ENCODE measurements around the gene CDKL1. TPM values are rescaled to one million over a fixed set of nuclear protein-coding genes. Genes with fewer than 3 reads are reported as not detected.

CDKL1 gene
- polyA plus RNA-seq, 1 experiment: 2.5 TPM

DNA sequence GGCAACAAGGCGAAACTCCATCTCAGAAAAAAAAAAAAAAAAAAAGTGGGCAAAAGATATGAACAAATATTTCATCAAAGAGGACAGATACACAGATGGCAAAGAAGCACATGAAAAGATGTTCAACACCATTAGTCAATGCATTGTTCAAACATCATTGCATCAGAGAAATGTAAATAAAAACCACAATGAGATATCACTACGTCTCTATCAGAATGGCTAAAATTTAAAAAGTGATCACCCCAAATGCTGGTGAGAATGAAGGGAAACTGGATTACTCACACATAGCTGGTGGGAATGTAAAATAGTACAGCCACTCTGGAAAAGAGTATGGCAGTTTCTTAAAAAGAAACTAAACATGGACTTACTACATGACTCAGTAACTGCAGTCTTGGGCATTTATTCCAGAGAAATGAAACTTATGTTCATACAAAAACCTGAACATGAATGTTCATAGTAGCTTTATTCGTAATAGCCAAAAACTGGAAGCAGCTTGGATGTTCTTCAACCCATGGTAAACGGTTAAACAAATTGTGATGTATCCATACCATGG, 88.2 kb downstream of the CDKL1 start:
- ChIA-PET CTCF (no interaction called here), POLR2A (no interaction called here)
- TF ChIP-seq, protein P1, sequence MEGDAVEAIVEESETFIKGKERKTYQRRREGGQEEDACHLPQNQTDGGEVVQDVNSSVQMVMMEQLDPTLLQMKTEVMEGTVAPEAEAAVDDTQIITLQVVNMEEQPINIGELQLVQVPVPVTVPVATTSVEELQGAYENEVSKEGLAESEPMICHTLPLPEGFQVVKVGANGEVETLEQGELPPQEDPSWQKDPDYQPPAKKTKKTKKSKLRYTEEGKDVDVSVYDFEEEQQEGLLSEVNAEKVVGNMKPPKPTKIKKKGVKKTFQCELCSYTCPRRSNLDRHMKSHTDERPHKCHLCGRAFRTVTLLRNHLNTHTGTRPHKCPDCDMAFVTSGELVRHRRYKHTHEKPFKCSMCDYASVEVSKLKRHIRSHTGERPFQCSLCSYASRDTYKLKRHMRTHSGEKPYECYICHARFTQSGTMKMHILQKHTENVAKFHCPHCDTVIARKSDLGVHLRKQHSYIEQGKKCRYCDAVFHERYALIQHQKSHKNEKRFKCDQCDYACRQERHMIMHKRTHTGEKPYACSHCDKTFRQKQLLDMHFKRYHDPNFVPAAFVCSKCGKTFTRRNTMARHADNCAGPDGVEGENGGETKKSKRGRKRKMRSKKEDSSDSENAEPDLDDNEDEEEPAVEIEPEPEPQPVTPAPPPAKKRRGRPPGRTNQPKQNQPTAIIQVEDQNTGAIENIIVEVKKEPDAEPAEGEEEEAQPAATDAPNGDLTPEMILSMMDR (IDR thresholded peaks at IDR 0.05; ENCODE audit: insufficient read depth, low read depth, low read length): no peak
- H3K4me3 ChIP-seq (ENCODE audit: low read depth, low read length): no peak overlapping the region
- H3K27me3 ChIP-seq (ENCODE audit: control insufficient read depth, insufficient read depth, low read length): no peaks in the 10 kb centered on the region
- no peaks in the 10 kb centered on the region for H3K36me3 ChIP-seq (ENCODE audit: control insufficient read depth, insufficient read depth, low read length)
- no peak for DNase-seq (ENCODE audit: low read depth)

GRCh38 chr14:50303744-50304471, 92.8 kb downstream of the CDKL1 start:
- ChIA-PET CTCF (no interaction called here), POLR2A (no interaction called here)
- no peak for DNase-seq (ENCODE audit: low read depth)
- Histone ChIP-seq H3K4me3 (ENCODE audit: low read depth, low read length) (no peak overlapping the region), H3K27me3 (ENCODE audit: control insufficient read depth, insufficient read depth, low read length) (no peaks in the 10 kb centered on the region), H3K36me3 (ENCODE audit: control insufficient read depth, insufficient read depth, low read length) (no peaks in the 10 kb centered on the region)
- TF ChIP-seq, protein P1 (IDR thresholded peaks at IDR 0.05; ENCODE audit: insufficient read depth, low read depth, low read length): no peak

- ChIA-PET POLR2A (no interaction called here), CTCF (interaction anchor here (1.9 kb wide), 1 partner anchor 9 kb away, joined by 5 read pairs; the partner anchor contains the start of gene L2HGDH)
- no peak overlapping the region for H3K4me3 ChIP-seq (ENCODE audit: low read depth, low read length)
- no peaks in the 10 kb centered on the region for H3K36me3 ChIP-seq (ENCODE audit: control insufficient read depth, insufficient read depth, low read length)
- no peak for DNase-seq (ENCODE audit: low read depth)
- TF ChIP-seq, protein P1 (IDR thresholded peaks at IDR 0.05; ENCODE audit: insufficient read depth, low read depth, low read length): no peak
- no peaks in the 10 kb centered on the region for H3K27me3 ChIP-seq (ENCODE audit: control insufficient read depth, insufficient read depth, low read length)
Measured at GRCh38 chr14:50301914-50302313, 94.8 kb downstream of the CDKL1 start.

DNA sequence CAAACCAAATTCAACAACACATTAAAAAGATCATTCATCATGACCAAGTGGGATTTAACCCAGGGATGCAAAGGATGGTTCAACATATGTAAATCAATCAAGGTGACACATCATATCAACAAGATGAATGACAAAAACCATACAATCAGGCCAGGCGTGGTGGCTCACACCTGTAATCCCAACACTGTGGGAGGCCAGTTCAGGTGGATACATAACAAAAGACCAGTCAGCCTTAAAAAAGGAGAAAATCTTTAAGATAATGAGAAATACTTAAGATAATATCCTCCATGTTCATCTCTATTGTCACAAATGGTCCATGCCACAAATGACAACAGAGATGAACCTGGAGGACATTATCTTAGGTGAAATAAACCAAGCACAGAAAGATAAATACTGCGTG, 97.1 kb downstream of the CDKL1 start:
- no peak overlapping the region for H3K4me3 ChIP-seq (ENCODE audit: low read depth, low read length)
- TF ChIP-seq, protein P1 (IDR thresholded peaks at IDR 0.05; ENCODE audit: insufficient read depth, low read depth, low read length): no peak
- CTCF ChIA-PET: no interaction called here
- POLR2A ChIA-PET: no interaction called here
- H3K27me3 ChIP-seq (ENCODE audit: control insufficient read depth, insufficient read depth, low read length): no peaks in the 10 kb centered on the region
- no peaks in the 10 kb centered on the region for H3K36me3 ChIP-seq (ENCODE audit: control insufficient read depth, insufficient read depth, low read length)
- no peak for DNase-seq (ENCODE audit: low read depth)

DNA sequence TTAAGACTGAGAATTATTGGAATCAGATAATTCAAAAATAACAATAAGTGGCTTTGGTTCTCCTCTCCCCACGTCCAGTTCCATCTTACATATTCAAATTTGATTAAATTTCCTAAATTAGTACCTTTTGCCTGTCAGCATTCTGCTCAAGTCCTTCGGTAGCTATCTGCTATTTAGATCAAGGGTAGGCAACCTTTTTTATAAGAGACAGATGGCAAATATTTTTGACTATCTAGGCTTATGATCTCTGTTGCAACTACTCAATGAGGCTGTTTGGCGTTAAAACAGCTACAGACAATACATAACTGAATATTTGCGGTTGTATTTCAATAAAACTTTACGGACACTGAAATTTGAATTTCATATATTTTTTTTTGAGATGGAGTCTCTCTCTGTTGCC, 106.4 kb downstream of the CDKL1 start:
- ChIA-PET CTCF (no interaction called here), POLR2A (no interaction called here)
- Histone ChIP-seq H3K4me3 (ENCODE audit: low read depth, low read length) (no peak overlapping the region), H3K27me3 (ENCODE audit: control insufficient read depth, insufficient read depth, low read length) (no peaks in the 10 kb centered on the region), H3K36me3 (ENCODE audit: control insufficient read depth, insufficient read depth, low read length) (no peaks in the 10 kb centered on the region)
- DNase-seq (ENCODE audit: low read depth): no peak
- TF ChIP-seq, protein P1 (IDR thresholded peaks at IDR 0.05; ENCODE audit: insufficient read depth, low read depth, low read length): no peak
